Measurements from ENCODE around the gene PLCXD3.
"Not testable (repeated sequence)": the region's sequence is repeated elsewhere in the genome, so short reads cannot be mapped to it uniquely, and the experiment has no call there.

DNA sequence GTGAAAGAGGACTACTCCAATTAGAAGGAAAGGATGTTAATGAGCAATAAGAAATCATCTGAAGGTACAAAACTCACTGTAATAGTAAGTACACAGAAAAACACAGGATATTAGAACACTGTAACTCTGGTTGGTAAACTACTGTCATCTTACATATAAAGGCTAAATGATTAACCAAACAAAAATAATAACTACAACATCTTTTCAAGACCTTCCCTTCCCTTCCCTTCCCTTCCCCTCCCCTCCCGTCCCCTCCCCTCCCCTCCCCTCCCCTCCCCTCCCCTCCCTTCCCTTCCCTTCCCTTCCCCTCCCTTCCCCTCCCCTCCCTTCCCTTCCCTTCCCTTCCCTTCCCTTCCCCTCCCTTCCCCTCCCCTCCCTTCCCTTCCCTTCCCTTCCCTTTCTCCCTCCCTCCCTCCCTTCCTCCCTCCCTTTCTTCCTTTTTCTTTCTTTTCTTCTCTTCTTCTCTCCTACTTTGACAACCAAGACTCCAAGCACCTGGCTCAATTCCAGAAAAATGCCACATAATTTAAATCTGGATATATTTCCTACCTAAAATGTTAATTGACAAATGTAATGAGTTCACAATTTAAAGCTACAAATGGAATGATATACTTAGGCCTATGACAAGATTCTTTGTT lies 38.7 kb downstream of the PLCXD3 start:
- TF ChIP-seq, protein P1, sequence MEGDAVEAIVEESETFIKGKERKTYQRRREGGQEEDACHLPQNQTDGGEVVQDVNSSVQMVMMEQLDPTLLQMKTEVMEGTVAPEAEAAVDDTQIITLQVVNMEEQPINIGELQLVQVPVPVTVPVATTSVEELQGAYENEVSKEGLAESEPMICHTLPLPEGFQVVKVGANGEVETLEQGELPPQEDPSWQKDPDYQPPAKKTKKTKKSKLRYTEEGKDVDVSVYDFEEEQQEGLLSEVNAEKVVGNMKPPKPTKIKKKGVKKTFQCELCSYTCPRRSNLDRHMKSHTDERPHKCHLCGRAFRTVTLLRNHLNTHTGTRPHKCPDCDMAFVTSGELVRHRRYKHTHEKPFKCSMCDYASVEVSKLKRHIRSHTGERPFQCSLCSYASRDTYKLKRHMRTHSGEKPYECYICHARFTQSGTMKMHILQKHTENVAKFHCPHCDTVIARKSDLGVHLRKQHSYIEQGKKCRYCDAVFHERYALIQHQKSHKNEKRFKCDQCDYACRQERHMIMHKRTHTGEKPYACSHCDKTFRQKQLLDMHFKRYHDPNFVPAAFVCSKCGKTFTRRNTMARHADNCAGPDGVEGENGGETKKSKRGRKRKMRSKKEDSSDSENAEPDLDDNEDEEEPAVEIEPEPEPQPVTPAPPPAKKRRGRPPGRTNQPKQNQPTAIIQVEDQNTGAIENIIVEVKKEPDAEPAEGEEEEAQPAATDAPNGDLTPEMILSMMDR (conservative IDR thresholded peaks at IDR 0.05; ENCODE audit: low read depth, low read length) = not testable (repeated sequence)
- TF ChIP-seq, protein P2, sequence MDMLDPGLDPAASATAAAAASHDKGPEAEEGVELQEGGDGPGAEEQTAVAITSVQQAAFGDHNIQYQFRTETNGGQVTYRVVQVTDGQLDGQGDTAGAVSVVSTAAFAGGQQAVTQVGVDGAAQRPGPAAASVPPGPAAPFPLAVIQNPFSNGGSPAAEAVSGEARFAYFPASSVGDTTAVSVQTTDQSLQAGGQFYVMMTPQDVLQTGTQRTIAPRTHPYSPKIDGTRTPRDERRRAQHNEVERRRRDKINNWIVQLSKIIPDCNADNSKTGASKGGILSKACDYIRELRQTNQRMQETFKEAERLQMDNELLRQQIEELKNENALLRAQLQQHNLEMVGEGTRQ (IDR thresholded peaks at IDR 0.05; ENCODE audit: low read depth, low read length) = not testable (repeated sequence)
- not testable (repeated sequence) for TF ChIP-seq SMC3 (IDR thresholded peaks at IDR 0.05; ENCODE audit: low read depth, low read length); POLR2A (IDR thresholded peaks at IDR 0.05; ENCODE audit: low read depth, low read length); RFX5 (IDR thresholded peaks at IDR 0.05; ENCODE audit: low read depth, low read length); RCOR1 (IDR thresholded peaks at IDR 0.05; ENCODE audit: insufficient replicate concordance, low read length); FOS (IDR thresholded peaks at IDR 0.05; ENCODE audit: low read depth, low read length)

All from IMR-90 (cell line).